Transverse colon (tissue), 4 donors: Measurements from ENCODE around the gene ZNF433. TPM values are rescaled to one million over a fixed set of nuclear protein-coding genes. Genes with fewer than 3 reads are reported as not detected.
A peak's percentile ranks its signal among the peaks of the same experiment; 100 is the strongest.

ENCODE experiments used
- DNase-seq: peaks from one replicate; pipeline ENCODE4 v3.0.0-alpha.2; 2019
- H3K27ac ChIP-seq, 4 donors: fragments of 200-600 bp; sonication (generic); 2 replicates each; pipeline ENCODE4 v1.5.1; 2016 to 2018; ENCODE audit warnings: inconsistent platforms in 4 of 4
- H3K27me3 ChIP-seq: fragments of 200-600 bp; sonication (generic); 2 replicates; pipeline ENCODE4 v1.5.1; 2017; ENCODE audit warnings: inconsistent platforms
- H3K36me3 ChIP-seq, 4 donors: fragments of 200-600 bp; sonication (generic); 2 replicates each; pipeline ENCODE4 v1.5.1; 2017 to 2019; ENCODE audit warnings: inconsistent platforms in 4 of 4
- H3K4me1 ChIP-seq, 4 donors: fragments of 200-600 bp; sonication (generic); 2 replicates each; pipeline ENCODE4 v1.5.1; 2017 to 2020; ENCODE audit warnings: inconsistent platforms in 4 of 4
- H3K4me3 ChIP-seq, 4 donors: fragments of 200-600 bp; sonication (generic); 1 replicate in 1 of 4; 2 replicates in 3 of 4; pipeline versions ENCODE4 v1.5.1 to v1.6.1; 2017 to 2019; ENCODE audit warnings: inconsistent platforms in 4 of 4
- H3K9me3 ChIP-seq, 2 donors: fragments of 200-600 bp; sonication (generic); 2 replicates each; pipeline ENCODE4 v1.5.1; 2017 to 2019; ENCODE audit warnings: inconsistent platforms in 2 of 2
- CTCF ChIP-seq, 5 experiments: fragments of 200-600 bp in 3 of 5; fragments of 450-650 bp in 2 of 5; sonication (generic) in 3 of 5; IDR thresholded peaks; 1 replicate in 2 of 5; 2 replicates in 3 of 5; pipeline ENCODE4 v1.5.1; 2016 to 2017; ENCODE audit warnings: antibody characterized with exemption in 5 of 5, inconsistent platforms in 3 of 5, mild to moderate bottlenecking in 2 of 5, moderate library complexity in 1 of 5
- EP300 ChIP-seq: sonication (generic); formaldehyde crosslinking; IDR thresholded peaks from one replicate; pipeline ENCODE4 v1.6.1; 2017; ENCODE audit warnings: antibody characterized with exemption, low read depth
- POLR2A ChIP-seq: fragments of 450-650 bp; IDR thresholded peaks from one replicate; pipeline ENCODE4 v1.6.1; 2016; ENCODE audit warnings: antibody characterized with exemption, mild to moderate bottlenecking, moderate library complexity
- POLR2AphosphoS5 ChIP-seq, 3 donors: sonication (generic); formaldehyde crosslinking; IDR thresholded peaks; one replicate each; pipeline ENCODE4 v1.6.1; 2016; ENCODE audit warnings: antibody characterized with exemption in 3 of 3
- WGBS, 2 donors: methylation state at CpG; one replicate each; pipeline ENCODE4 v1.1.5; 2018; ENCODE audit warnings: low coverage in 1 of 2; 5-methylcytosine and 5-hydroxymethylcytosine counted together
- in situ Hi-C, 4 donors: fragments of 200-750 bp; cut with MboI; loops; one replicate each; pipeline versions ENCODE4 v1.15.0 to v1.15.1; 2017; ENCODE audit warnings: low sequenced_read_pairs in 3 of 4, low pct_ligation_motif_present in 1 of 4, low pct_unique_long_range_greater_than_20kb in 1 of 4
- intact Hi-C: fragments of 100-400 bp; cut with DNase I; formaldehyde crosslinking; loops from one replicate; pipeline ENCODE4 v1.15.1; 2023; ENCODE audit warnings: low total_unique reads
- small RNA-seq, 4 donors: library from RNA; depleted of rRNA; stranded (forward); fragments of <200 nt; gene quantifications; one replicate each; pipeline ENCODE3, GENCODE V24; 2016
- total RNA-seq, 4 donors: library from RNA; depleted of rRNA; stranded (reverse); fragments of >200 nt; gene quantifications; one replicate each; pipeline ENCODE4 v1.1.0, GENCODE V29; 2016

ZNF433 gene
- total RNA-seq, 4 donors from 2014 or later: 3.2 to 13.5 (median 4.7) TPM

DNA sequence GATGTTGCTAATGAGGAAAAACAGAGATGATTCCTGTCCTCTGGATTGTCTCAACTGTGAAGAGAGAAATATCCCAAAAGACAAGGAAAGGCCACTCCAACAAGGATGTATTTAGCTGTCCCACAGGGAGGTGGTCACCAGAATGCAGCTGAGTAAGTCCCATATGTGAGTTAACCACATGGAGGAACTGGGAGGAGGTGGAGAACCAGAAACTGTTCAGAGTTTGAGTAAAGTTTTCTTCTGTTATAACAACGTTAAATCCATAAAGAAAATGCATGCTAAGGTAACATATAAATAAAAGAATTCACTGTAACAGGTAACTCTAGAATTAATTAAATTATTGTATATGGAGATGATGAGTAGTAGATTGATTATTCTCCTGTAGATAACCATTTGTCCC lies 65.3 kb downstream of the ZNF433 start:
- H3K36me3 ChIP-seq: no peaks in the 10 kb centered on the region
- in situ Hi-C loops: no loop called here
- no peak for DNase-seq
- no peak overlapping the region for H3K4me3 ChIP-seq
- no peak overlapping the region for H3K27ac ChIP-seq
- no peaks in the 10 kb centered on the region for H3K27me3 ChIP-seq
- intact Hi-C loops: no loop called here
- no peaks in the 10 kb centered on the region for H3K9me3 ChIP-seq
- 76 to 86% methylated on average over 1 of the region's 1 CpG for WGBS, 2 donors
- H3K4me1 ChIP-seq: peaks cover 0 to 11% (median 7%) of the 10 kb centered on the region in 4 donors
- TF ChIP-seq EP300 (no peak), POLR2AphosphoS5 (IDR thresholded peaks at IDR 0.05) (no peak), POLR2A (no peak), CTCF (IDR thresholded peaks at IDR 0.05) (no peak)

GRCh38 chr19:11964858-11965645 lies 70.4 kb downstream of the ZNF433 start, which contains the start of gene ZNF763:
ZNF763 (plus strand) TSS chr19:11965040; CDS start chr19:11965209, 169 bp downstream.
- peak within 1 kb of the TSS; percentile 67 to 90 (median 75) for H3K4me3 ChIP-seq
- WGBS, 2 donors: 0% methylated on average over 4 to 41 of the region's 47 CpGs
- intact Hi-C loops (loop anchor here (1.0 kb wide), 1 partner anchor 23 kb away; no protein-coding TSS in a partner anchor), in situ Hi-C loops (no loop called here)
- peak; percentile 98 for DNase-seq
- no peaks in the 10 kb centered on the region for H3K36me3 ChIP-seq
- H3K4me1 ChIP-seq: peaks cover 7 to 23% (median 17%) of the 10 kb centered on the region in 4 donors
- H3K9me3 ChIP-seq: no peaks in the 10 kb centered on the region
- H3K27me3 ChIP-seq: no peaks in the 10 kb centered on the region
- peak within 1 kb of the TSS; percentile 89 to 99 (median 94) for H3K27ac ChIP-seq
- TF ChIP-seq POLR2AphosphoS5 (IDR thresholded peaks at IDR 0.05) (peak; percentile 67 to 80 (median 77)), POLR2A (peak; percentile 54), EP300 (no peak)

Small RNA genes lying within 50 kb of the gene (small RNA-seq; reads per million reads assigned to genes)
- gene RNA5SP464 (0 reads per million in 4 donors), gene RNA5SP465 (0 reads per million in 4 donors), gene RNA5SP466 (0 reads per million in 4 donors)

Other genes with a start within 250 kb of the ZNF433 start
- 1 to 10 TPM in 2 of 4 donors, under 1 TPM in 1, not detected in 1; 0.75 to 3.1 (median 2.4) TPM for gene ZNF491, start 237.2 kb downstream of the ZNF433 start, total RNA-seq
- 10 to 100 TPM; 44.1 to 51.3 (median 48.2) TPM for gene ZNF440, start 221.4 kb downstream of the ZNF433 start, total RNA-seq
- 10 to 100 TPM; 14.6 to 20.3 (median 16.0) TPM for gene ZNF439, start 187.0 kb downstream of the ZNF433 start, total RNA-seq
- gene ZNF69, start 147.9 kb downstream of the ZNF433 start, total RNA-seq: 10 to 100 TPM; 27.4 to 42.6 (median 29.9) TPM
- 10 to 100 TPM; 25.8 to 38.3 (median 29.1) TPM for gene ZNF700, start 110.6 kb downstream of the ZNF433 start, total RNA-seq
- gene ZNF763, start 70.6 kb downstream of the ZNF433 start, total RNA-seq: 10 to 100 TPM in 2 of 4 donors, 1 to 10 TPM in 2; 7.1 to 15.1 (median 9.5) TPM
- gene ZNF878, start 17.3 kb upstream of the ZNF433 start, total RNA-seq: under 1 TPM in 1 of 4 donors, not detected in 3; 0.32 TPM
- gene ZNF844, start 29.1 kb upstream of the ZNF433 start, total RNA-seq: 10 to 100 TPM in 3 of 4 donors, 1 to 10 TPM in 1; 8.6 to 15.3 (median 12.5) TPM
- gene ZNF20, start 104.7 kb upstream of the ZNF433 start, total RNA-seq: 1 to 10 TPM in 3 of 4 donors, under 1 TPM in 1; 0.37 to 4.8 (median 2.9) TPM
- gene ZNF625, start 121.1 kb upstream of the ZNF433 start, total RNA-seq: 1 to 10 TPM in 2 of 4 donors, under 1 TPM in 1, not detected in 1; 0.60 to 2.3 (median 2.2) TPM
- gene ZNF136, start 127.4 kb upstream of the ZNF433 start, total RNA-seq: 10 to 100 TPM in 2 of 4 donors, 1 to 10 TPM in 2; 6.3 to 18.7 (median 9.1) TPM